Stimulated activated CD4-positive, alpha-beta T cell treated with anti-CD3 and anti-CD28 coated beads, Interleukin-4, amount 100 ng/mL, for 4 hours (primary cell): Measurements from ENCODE around the gene CNTN4.
"Not testable (repeated sequence)": the region's sequence is repeated elsewhere in the genome, so short reads cannot be mapped to it uniquely, and the experiment has no call there.

Experiments
- DNase-seq, 2 experiments: peaks; one replicate each; pipeline ENCODE4 v3.0.0-alpha.2; 2020

CNTN4 gene

DNA sequence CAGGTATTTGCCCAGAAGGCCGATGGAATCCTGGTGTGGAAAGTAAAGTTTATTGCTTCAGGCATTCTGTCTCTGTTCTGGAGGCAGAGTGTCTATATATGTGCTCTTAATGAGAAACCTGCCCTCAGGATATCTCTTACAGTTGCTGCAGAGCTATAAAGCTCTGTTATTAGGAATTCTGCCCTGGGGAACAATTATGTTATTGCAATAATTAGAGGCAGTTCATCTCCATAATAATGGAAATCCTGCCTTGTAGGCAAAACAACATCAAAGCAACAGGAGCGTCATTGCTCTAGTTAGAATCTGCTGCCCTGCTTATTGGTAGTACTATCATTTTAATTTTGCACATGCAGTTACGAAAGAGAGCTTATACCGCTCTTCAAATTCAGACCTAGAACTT, 835.9 kb downstream of the CNTN4 start:
- DNase-seq, result no peak

DNA sequence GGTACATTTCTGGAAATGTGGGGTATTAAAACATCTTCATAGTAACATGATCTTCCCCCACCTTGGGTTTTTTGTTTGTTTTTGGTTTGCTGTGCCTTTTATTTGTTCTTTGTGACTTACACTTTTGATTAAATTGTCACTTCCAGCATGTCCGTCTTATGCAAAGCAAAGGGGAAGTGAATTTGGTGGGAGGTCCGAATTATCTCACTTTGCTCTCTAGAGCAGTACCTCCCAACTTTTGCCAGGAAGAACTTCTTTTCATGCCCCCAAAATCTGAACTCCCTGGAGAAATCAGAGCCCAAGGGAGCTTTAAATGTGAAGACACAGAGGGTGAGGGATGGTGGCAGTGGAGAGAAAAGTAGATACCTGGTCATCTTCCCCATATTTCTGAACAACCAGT, 838.4 kb downstream of the CNTN4 start:
- no peak for DNase-seq

DNA sequence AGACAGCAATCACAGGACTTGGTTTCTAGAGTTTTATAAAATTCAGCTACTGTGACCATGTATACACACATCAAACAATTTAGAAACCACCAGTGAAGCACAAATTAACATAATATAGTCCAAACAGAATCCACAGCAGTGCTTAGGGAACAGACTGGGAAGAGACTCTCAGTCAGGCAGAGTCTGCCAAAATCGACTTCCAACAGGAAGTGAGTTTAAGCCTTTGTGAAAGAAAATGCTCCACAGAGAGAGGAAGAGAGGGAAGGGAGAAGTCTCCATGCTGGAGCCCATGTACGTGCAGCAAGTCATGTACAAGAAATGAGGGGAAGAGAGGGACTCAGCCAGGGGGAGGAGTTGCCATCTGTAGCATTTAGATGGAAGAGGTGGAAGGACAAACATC, 838.9 kb downstream of the CNTN4 start:
- DNase-seq, result no peak

DNA sequence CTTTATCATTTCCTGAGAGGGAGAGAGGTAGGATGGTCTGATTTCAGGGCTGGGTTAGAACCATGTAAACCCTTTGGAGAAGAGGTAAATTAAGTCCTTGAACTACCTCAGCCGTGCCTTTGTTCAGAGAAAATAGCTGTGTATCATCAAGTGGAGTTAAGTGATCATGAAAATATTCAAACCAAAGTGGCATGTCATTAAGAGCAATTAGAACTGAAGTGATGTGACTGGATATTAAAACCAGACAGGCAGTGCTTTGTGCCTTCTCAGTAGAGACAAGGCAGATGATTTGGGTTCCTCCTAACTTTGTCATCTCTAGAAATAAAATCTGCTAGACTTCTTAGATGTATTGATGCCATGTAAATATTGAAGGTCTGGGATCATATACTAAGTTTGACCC, 840.0 kb downstream of the CNTN4 start:
- DNase-seq, result no peak

DNA sequence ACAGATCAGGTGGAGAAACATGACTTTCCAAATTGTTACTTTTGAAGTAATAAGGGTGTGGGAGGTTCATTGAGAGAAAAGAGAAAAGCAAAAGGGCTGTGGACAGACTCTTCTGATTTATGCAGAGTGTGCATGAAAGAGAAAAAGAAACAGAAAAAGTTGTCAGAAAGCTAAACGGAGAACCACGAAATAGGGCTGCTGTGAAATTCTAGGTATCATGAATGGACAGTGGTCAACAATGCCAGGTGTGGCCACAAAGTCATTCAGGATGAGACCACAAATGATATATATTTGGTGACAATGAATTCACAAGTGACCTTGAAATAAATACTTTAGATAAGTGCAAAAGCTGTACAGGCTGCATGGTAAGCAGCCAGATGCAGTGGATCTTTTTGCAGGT, 841.4 kb downstream of the CNTN4 start:
- DNase-seq, result no peak

DNA sequence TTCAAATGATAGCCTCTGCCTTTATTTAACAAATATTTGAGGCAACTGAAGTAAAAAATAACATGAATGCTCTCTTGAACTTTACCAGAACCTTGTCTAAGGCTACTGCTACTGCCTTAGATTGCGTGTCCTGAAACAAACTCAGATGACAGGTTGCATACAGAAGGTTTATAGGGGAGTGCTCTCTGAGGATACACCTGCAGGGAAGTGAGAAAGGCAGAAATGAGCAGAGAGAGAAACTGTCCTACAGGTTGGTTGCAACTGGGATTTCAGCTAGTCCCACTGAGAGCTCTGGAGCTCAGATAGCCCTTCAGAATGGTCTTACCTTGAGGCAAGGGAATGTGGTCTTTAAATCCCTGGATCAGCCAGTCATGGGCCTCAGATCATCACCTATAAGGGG, 846.0 kb downstream of the CNTN4 start:
- no peak for DNase-seq

DNA sequence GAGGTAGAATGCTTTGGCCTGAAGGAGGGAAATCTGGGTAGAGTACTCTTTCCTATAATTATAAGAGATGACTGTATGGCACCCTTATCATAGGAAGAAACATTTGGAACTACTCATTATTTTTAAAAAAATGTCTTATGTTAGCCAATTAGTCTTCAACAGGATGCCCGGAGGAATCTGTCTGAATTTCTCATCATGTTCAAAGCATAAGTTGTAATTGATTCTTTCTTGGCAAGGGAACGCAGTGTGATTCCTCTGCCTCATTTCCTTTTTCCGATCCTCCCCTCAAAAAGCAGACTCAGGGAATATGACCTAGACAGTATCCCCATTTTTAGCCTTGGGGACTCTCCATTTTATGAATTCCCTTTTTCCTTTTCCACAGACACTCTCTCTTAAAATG, 846.5 kb downstream of the CNTN4 start:
- DNase-seq, result no peak

DNA sequence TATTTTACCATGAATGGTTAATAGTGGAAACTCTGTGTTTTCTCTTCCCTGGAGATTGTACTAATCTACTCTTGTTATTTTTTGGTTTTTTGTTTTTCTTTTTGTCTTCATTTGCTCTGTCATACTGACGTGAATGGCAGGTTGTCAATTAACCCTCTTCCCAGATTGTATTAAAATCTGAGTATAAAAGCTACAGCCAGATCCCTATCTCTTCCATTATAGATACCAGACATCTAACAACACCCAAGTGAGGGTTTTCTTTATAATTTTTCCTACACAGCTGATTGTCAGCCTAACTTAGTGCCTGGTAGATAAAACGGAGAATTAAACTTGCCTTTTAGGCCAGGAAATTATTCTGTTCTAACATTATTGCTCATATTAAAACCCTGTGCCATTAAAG, 848.9 kb downstream of the CNTN4 start:
- DNase-seq, result no peak

DNA sequence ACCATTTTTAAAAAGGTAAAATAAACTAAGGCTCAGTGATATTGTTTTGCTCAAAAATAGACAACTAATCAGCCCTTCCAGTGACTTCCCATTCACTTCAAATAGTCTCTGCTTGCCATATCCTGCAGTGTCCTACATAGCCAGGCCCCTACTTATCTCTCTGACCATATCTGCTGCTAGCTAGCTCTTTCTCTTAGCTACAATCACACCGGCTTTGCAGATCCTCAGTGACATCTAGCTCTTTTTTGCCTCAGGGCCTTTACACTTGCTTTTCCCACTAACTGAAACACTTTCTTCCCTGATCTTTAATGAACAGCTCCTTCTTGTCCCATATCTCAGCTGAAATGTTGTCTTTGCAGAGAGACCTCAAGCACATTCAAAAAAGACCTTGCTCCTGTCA, 850.2 kb downstream of the CNTN4 start:
- DNase-seq, result no peak

DNA sequence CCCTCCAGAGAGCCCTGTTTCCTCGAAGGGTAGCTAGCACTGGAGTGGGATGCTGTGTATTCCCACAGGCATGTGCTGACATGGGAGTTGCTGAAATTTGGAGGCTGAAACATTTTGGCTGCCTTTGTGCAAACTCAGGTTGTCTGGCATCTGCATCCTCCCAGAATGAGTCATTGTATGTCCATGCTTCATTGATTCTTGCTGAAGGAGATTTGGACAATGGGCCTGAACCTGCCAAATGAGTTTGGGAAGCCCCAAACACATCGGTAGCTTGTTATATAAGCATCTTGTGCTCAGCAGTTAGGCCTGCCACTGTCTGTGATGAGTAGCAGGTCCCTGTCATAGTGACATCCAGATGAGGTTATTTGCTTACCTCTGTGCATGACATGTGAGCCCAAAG, 851.5 kb downstream of the CNTN4 start:
- DNase-seq, result no peak

DNA sequence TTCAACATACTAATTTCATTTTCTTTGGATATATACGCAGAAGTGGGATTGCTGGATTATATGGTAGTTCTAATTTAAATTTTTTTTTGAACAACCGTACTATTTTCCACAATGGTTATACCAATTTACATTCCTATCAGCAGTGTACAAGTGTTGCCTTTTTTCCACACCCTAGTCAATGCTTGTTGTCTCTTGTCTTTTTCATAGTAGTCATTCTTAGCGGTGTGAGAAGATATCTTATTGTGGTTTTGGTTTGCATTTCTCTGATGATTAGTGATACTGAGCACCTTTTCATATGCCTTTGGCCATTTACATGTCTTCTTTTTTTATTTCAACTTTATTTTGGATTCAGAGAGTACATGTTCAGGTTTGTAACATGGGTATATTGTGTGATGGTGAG, 858.4 kb downstream of the CNTN4 start:
- no peak for DNase-seq

DNA sequence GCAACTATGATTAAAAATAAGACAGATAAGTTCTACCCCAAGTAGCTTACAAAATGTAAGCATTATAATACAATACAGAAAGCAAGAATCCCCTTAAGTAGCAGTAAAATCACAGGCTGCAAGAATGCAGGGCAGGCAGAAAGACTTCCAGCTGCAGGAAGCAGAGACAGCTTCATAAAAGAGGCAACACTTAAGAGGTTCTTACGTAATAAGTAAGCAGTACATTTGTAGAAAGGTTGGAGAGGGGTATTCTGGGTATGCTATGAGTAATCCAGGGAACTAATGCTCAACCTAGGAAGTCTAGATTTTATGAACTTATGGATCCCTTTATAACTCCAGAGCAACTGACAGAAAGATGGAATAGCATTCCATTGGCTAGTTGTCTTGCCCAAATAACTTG, 859.9 kb downstream of the CNTN4 start:
- no peak for DNase-seq

DNA sequence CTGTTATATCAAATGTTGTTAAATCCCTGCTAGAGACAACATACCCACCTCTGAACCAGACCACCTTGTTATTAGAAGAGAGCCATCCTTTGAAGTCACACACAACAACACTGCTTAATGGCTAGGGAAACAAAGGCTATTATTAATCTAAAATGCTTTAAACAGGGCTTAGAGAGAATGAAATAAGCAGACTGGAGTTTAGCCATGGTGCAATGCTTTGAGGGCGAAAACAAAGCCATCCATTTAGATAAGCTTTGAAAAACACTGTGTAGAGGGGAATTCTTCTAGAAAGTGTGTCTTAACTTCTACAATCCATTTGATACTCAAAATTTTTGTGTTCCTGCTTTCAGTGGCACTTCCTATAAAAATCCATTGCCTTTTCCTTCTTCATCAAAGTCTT, 862.9 kb downstream of the CNTN4 start:
- DNase-seq, result no peak

DNA sequence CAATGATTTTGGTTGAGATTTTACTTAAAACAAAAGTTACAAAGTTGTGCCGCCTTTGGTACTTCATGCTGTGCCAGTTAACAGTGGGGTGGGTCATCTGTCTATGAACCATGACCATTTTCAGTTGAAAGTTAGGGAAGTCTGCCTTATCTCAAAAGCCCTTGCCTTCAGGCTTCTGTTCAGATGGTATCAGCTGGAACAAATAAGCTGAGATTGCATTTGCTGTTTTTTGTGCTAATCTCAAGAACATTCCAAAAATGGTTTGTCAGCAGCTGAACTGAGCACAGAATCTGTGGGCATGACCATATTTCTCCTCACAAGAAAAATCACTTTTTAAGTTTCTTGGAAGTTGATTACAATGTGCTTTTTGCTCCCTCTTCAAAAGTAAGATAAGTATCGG, 869.2 kb downstream of the CNTN4 start:
- DNase-seq, result no peak

DNA sequence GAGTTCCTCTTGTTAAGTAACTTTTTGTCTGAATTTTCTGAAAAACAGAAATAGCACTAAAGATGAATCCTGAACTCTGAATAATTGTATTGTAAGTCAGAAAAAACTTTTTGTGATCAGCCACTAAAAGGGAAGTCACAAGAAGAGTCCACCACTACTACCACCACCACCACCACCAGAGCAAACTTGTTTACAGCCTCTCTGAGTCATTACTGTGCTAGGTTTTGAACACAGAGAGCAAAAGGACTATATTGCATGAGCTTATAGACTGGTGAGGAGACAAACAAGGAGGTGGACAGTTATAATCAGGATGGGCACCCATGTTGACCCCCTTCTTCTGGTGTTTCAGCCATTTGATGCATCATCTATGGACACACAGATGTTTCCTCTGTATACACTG, 869.8 kb downstream of the CNTN4 start:
- no peak for DNase-seq

DNA sequence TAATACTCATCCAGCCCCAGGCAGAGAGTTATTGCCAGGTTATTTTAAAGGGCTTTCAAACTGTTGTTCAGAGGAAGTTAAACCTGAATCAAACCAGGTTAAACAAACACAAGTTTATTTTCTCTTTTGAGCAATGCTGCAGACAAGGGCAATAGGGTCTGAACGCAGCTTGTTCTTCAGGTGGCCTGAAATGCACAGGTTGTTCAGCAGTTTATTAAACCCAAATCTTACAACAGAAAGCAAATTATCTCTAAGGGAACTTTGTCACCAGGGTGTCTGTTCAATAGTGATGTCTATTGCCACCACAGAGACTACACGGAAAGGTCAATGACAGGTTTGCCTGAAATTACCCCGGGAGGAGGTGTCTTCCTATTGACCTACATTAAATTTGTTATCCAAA, 877.5 kb downstream of the CNTN4 start:
- DNase-seq, result no peak

DNA sequence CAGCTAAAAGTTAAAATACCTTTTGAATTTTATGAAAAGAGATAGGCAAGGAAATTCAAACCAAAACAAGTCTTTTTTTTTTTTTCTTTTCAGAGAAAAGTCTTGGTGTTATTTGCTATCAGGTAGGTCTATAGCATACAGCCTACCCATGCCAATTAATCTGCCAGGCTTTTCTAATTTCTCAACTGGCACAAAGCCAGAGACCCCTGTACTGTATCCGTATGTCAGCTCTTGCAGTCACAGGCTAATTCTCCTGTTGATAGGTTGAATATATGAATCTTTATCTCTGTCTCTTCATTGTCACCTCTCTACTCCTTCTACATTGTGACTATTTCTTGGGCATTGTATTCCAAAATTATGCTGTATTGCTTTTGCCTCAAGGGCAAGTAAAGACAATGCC, 878.1 kb downstream of the CNTN4 start:
- no peak for DNase-seq

DNA sequence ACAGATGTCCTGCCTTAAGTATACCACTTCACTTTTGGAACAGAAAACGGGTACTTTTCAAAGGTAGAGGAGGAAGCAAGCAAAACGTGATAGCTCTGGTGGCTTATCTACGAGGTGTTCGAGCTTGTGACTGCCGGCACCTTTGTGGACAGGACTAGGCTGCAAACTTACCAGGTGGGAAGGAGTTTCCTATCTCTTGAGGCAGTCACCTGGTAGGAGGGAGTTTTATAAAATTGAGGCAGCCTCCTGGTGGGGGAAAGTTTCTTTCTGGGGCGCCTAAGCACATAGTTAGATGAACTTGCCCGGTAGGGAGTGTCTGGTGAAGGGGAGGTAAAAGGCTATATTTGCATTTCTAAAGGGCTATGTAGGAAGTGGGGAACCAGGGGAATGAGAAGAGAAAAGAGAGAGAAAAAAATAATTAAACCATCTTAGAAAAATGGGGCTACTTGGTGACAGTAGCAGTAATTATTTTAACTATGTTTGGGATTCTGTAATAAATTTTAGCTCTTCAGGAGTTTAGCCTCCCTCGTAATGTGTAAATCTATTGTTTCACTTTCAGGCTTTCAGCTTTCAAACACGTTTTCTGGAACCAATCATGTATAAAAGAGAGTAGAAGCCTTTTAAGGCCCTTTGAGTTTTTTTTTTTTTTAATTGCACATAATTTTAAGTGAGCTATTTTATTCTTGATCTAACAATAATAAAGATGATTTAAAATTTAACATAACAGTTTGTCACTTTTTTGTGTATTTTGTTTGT, 880.5 kb downstream of the CNTN4 start:
- DNase-seq, result no peak

DNA sequence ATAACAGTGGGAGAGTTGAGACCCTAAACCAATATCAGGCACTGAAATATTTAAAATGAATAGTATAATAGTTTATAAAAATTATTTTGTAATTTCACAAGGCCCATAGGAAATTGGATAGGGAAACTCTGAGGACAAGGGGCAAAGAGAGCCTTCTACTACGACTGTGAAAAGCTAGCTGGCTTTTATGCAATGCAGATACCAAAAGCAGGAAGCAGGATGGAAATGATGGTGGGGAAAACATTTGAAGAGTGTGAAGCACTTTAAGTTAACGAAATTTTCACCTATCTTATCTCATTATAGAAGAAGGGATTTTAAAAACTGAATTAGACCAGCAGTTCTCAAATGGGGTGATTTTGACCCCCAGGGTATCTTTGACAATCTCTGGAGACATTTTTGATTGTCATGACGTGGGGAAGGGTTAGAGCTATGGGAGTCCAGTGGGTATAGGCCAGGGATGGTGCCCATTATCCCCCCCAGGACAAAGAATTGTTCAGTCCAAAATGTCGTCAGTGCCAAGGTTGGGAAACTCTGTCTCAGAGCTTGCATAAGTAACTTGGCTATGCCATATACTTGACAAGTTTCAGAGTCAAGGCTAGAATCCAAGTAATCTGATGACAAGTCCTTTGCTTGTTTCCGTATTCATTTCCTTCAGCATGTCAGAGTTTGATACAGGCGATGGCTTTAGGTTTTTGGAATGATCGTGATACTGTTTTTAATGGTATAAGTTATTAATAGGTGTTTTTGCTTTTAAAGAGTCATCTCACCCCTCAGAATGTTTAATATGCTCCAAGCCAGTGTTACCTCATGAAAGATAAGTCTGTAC, 885.6 kb downstream of the CNTN4 start:
- DNase-seq, result no peak

DNA sequence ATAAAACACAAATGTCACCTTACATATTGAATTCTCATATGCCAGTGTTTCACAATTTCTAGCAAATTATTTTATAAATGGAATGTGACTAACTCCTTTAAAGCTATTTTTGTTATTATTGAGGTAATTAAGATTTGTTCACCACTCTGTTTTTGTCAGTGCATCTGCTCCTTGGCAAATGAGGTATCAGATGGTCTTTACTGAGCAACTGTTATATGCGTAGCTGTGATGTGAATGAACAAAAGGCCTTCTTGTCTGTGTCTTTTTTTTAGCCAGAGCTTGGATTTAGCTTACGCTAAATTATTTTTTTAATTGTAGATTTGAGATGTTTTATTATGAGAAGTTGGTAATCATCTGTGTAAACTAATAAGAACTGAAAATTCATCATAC, 886.2 kb downstream of the CNTN4 start:
- no peak for DNase-seq

DNA sequence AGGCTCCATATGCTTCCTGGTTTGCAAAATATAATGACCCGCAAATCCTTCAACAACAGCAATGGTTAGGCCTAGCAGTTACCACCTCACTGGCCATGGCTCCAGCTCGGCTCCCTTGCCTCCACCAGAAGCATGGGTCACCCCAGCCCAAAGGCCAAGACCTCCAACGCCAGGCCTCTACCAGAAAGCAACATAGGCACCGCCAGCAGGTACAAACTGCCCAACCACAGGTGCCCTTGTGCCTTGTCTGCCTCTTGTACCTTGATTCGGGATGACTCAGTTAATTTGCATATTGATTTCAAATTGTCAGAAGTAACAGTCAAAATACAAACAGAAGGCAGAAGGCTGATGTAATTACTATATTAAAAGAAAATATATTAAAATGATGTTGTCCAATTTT, 886.8 kb downstream of the CNTN4 start:
- no peak for DNase-seq

DNA sequence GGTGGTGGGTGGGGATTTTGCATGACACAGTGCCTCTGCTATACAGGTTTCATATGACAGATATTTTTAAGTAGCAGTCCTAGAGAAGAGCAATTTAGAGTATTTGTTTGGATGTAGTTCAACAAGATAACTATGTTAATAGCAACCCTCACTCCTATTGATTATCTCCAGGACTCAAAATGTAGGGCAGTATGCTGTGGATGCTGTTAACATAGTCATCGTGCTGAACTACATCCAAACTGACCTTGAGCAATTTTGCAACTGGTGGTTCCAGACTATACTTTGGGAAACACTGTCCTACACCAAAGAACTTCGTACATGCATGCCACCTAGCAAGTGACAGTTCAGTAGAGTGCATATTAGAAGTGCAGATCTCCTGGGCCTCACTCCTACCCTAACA, 893.9 kb downstream of the CNTN4 start:
- no peak for DNase-seq

DNA sequence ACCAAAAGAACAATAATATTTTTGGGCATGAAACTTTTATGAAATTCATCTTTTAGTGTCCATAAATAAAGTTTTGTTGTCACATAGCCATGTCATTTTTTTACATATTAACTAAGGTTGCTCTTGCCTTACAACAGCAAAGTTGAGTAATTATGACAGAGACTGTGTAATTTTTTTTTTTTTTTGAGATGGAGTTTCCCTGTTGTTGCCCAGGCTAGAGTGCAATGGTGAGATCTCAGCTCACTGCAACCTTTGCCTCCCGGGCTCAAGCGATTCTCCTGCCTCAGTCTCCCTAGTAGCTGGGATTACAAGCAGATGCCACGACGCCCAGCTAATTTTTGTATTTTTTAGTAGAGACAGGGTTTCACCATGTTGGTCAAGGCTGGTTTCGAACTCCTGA, 894.5 kb downstream of the CNTN4 start:
- not testable (repeated sequence) for DNase-seq

DNA sequence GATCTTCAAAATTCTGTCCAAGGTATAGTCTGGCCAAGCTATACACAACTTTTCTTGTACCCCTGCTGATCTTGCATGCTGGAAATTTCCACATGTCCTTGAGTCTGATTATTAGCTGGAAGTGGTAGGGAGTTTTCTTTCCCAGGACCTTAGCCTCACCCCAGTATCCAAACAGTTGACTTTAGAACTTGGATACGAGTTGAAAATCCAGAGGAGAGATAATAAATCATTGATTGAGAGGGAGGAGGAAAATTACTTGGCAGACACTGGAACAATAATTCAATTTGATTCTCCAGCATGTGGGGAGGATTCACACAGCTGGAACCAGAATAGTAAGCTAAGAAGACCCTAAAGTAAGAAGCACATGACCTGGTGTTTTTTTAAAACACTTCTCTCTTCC, 895.1 kb downstream of the CNTN4 start:
- no peak for DNase-seq

DNA sequence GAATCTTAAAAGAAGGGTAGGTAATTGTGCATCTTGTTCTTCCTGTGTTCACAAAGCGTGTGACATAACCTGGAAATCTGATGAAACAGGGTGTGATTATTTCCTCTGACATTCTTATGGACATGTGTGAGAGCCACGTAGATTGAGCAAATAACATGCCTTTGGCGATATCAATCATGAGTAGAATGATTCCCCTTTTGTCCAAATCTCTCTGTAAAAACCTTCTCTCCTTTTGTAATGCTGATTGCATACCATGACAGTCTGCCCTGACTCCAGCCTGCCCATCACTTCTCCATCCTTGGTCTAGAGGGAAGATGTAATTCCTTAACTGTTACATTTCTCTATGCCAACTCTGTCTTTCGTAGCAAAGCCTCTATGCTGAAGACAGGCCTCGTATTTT, 896.5 kb downstream of the CNTN4 start:
- DNase-seq, result no peak
